Type B pancreatic cell (in vitro differentiated cells): ENCODE results near the gene PDE3B. TPM values are rescaled to one million over a fixed set of nuclear protein-coding genes. Genes with fewer than 3 reads are reported as not detected.

ENCODE experiments used
- DNase-seq: peaks from one replicate; pipeline ENCODE4 v3.0.0; 2021; ENCODE audit warnings: mixed read lengths; ENCODE audit not compliant: unreplicated experiment; ENCODE audit errors: extremely low spot score
- H3K27ac Mint-ChIP-seq: 2 replicates; pipeline ENCODE4 v1.8.0; 2021; ENCODE audit warnings: mild to moderate bottlenecking, mixed read lengths
- H3K27me3 Mint-ChIP-seq: 2 replicates; pipeline ENCODE4 v1.8.0; 2021; ENCODE audit warnings: mixed read lengths
- H3K36me3 Mint-ChIP-seq: 2 replicates; pipeline ENCODE4 v1.8.0; 2021; ENCODE audit warnings: mixed read lengths
- H3K4me1 Mint-ChIP-seq: one replicate; pipeline ENCODE4 v1.8.0; 2021; ENCODE audit warnings: mixed read lengths; ENCODE audit not compliant: unreplicated experiment
- H3K4me3 Mint-ChIP-seq: 2 replicates; pipeline ENCODE4 v1.8.0; 2021; ENCODE audit warnings: mild to moderate bottlenecking, mixed read lengths
- H3K9me3 Mint-ChIP-seq: 2 replicates; pipeline ENCODE4 v1.8.0; 2021; ENCODE audit warnings: mixed read lengths
- total RNA-seq: library from RNA; stranded (reverse); gene quantifications from 2 replicates; pipeline ENCODE4 v1.2.1, GENCODE V29; 2021; ENCODE audit warnings: low replicate concordance
- TF ChIP-seq, protein P1 (sequence below): fragments of 200-600 bp; sonication (generic); conservative IDR thresholded peaks from 2 replicates; pipeline ENCODE4 v1.5.0; 2021; ENCODE audit warnings: antibody characterized with exemption, mild to moderate bottlenecking

The PDE3B gene
- total RNA-seq, 1 donor from 2014 or later, result 16.6 TPM

- Mint-ChIP-seq H3K36me3 (no peaks in the 10 kb centered on the region), H3K9me3 (no peaks in the 10 kb centered on the region), H3K27ac (no peak overlapping the region), H3K4me3 (no peak overlapping the region), H3K27me3 (no peaks in the 10 kb centered on the region), H3K4me1 (no peaks in the 10 kb centered on the region)
- no peak for DNase-seq
- TF ChIP-seq, protein P1, sequence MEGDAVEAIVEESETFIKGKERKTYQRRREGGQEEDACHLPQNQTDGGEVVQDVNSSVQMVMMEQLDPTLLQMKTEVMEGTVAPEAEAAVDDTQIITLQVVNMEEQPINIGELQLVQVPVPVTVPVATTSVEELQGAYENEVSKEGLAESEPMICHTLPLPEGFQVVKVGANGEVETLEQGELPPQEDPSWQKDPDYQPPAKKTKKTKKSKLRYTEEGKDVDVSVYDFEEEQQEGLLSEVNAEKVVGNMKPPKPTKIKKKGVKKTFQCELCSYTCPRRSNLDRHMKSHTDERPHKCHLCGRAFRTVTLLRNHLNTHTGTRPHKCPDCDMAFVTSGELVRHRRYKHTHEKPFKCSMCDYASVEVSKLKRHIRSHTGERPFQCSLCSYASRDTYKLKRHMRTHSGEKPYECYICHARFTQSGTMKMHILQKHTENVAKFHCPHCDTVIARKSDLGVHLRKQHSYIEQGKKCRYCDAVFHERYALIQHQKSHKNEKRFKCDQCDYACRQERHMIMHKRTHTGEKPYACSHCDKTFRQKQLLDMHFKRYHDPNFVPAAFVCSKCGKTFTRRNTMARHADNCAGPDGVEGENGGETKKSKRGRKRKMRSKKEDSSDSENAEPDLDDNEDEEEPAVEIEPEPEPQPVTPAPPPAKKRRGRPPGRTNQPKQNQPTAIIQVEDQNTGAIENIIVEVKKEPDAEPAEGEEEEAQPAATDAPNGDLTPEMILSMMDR, result no peak
These were observed 175.2 kb downstream of the PDE3B start for GRCh38 chr11:14818779-14819178.

DNA sequence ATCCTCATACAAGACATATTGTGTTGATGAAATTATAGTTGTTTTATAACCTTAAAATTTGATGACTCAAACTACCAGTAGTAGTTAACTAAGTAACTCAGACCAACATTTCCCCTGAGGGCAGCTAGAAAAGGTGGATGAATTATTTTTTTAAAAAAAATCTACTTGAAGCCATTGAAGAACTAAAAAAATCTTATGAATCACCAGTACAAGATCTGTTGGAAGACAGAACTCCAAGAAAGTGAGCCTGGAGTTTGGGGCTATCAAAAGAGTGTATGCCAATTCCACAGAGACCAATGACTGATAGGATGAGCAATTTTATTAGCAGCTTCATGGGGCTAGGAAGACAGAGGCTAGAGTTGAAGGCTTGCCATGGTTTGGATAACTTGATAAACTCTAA is 176.0 kb downstream of the PDE3B start:
- Mint-ChIP-seq H3K27me3 (no peaks in the 10 kb centered on the region), H3K4me3 (no peak overlapping the region), H3K36me3 (no peaks in the 10 kb centered on the region), H3K9me3 (no peaks in the 10 kb centered on the region), H3K27ac (no peak overlapping the region), H3K4me1 (no peaks in the 10 kb centered on the region)
- TF ChIP-seq, protein P1, result no peak
- DNase-seq, result no peak

DNA sequence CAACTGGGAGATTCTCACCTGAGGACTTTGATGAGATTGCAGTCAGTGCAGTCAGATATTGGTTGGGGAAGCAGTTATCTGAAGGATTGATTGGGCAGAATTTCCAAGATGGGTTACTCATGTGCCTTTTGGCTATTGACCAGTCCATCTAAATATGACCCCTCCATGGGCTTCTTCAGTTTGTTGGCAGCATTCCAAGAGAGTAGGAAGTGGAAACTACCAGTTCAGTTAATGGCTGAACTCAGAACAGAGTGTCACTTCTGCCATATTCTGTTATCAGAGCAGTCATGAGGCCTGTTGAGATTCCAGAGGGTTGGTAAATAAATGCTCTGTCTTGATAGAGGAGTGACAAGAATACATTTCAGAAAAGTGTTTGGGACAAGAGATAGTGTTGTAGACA is 177.4 kb downstream of the PDE3B start:
- no peak overlapping the region for H3K27ac Mint-ChIP-seq
- H3K4me3 Mint-ChIP-seq, result no peak overlapping the region
- H3K4me1 Mint-ChIP-seq, result no peaks in the 10 kb centered on the region
- H3K9me3 Mint-ChIP-seq, result peaks cover 6% of the 10 kb centered on the region
- DNase-seq, result no peak
- no peaks in the 10 kb centered on the region for H3K27me3 Mint-ChIP-seq
- TF ChIP-seq, protein P1, result no peak
- H3K36me3 Mint-ChIP-seq, result peaks cover 4% of the 10 kb centered on the region

- H3K27me3 Mint-ChIP-seq, result no peaks in the 10 kb centered on the region
- peaks cover 12% of the 10 kb centered on the region for H3K9me3 Mint-ChIP-seq
These were observed 183.0 kb downstream of the PDE3B start for GRCh38 chr11:14826600-14826999.

DNA sequence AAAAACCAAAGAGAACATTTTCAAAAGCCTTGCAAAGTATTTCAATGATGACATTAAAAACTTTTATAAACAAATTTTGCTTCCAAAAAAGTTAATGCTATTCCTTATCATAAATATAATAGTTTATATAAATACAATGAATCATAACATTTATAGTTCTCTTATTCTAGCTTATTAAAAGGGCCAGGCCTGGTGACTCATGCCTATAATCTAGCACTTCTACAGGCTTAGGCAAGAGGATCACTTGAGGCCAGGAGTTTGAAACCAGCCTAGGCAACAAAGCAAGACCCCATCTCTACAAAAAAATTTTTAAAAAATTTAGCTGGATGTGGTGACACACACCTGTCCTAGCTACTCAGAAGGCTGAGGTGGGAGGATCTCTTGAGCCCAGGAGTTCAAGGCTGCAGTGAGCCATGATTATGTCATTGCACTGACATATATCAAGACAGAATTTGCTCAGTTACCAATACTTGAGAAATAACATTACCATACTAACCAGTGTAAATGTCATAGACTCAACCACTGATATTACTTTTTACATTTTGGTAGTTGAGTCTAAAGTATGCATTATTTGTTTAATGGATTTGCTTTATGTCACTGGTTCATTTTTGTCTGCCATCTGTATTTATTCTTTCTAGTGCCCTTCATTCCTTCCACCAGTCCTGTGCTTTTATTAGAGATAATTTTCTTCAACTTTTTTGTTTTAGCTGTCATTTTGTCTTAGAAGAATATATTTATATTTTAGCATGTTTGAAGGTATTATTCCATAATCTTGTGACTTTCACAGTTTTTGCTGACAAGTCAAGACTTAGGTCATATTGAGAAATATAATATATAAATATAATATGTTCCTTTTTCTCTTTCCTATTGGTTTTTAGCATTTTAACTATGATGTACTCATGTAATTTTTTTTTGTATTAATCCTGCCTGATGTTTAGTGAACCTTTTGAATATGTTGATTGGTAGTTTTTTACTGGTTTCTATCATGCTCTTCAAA is 192.2 kb downstream of the PDE3B start:
- no peak overlapping the region for H3K27ac Mint-ChIP-seq
- no peak overlapping the region for H3K4me3 Mint-ChIP-seq
- no peaks in the 10 kb centered on the region for H3K4me1 Mint-ChIP-seq
- H3K36me3 Mint-ChIP-seq, result peaks cover 5% of the 10 kb centered on the region
- TF ChIP-seq, protein P1, result no peak
- no peaks in the 10 kb centered on the region for H3K9me3 Mint-ChIP-seq
- DNase-seq, result no peak
- H3K27me3 Mint-ChIP-seq, result no peaks in the 10 kb centered on the region

More at GRCh38 chr11:14826600-14826999, 183.0 kb downstream of the PDE3B start:
- Mint-ChIP-seq H3K4me1 (no peaks in the 10 kb centered on the region), H3K27ac (no peak overlapping the region), H3K36me3 (peaks cover 8% of the 10 kb centered on the region), H3K4me3 (no peak overlapping the region)
- TF ChIP-seq, protein P1, result no peak
- DNase-seq, result no peak
